CD8-positive, alpha-beta memory T cell (primary cell): ENCODE results near the gene ITPR3. TPM values are rescaled to one million over a fixed set of nuclear protein-coding genes. Genes with fewer than 3 reads are reported as not detected.

ENCODE experiments used
- CTCF ChIA-PET: fragments of 350-600 bp; sonication (Branson Sonifier 250); formaldehyde crosslinking; loops from one replicate; lab custom pipeline; 2021; ENCODE audit warnings: antibody characterized with exemption; lab: Charles Lee
- POLR2A ChIA-PET: fragments of 350-600 bp; sonication (Branson Sonifier 250); formaldehyde crosslinking; loops from one replicate; lab custom pipeline; 2021; ENCODE audit warnings: antibody characterized with exemption; lab: Charles Lee
- DNase-seq, 5 donors: peaks; one replicate each; pipeline versions ENCODE4 v3.0.0 to v3.0.0-alpha.2; 2020 to 2022; ENCODE audit warnings: mixed read lengths in 1 of 5
- H3K27ac ChIP-seq: one replicate; pipeline ENCODE4 v1.7.0; 2013; ENCODE audit warnings: low read depth, mild to moderate bottlenecking, low read length, moderate library complexity
- H3K27me3 ChIP-seq: 2 replicates; pipeline ENCODE4 v1.7.0; 2013; ENCODE audit warnings: low read length, mild to moderate bottlenecking; ENCODE audit not compliant: insufficient read depth, poor library complexity, severe bottlenecking
- H3K36me3 ChIP-seq: 2 replicates; pipeline ENCODE4 v1.7.0; 2013; ENCODE audit warnings: mild to moderate bottlenecking, low read length, moderate library complexity; ENCODE audit not compliant: insufficient read depth
- H3K4me1 ChIP-seq: 2 replicates; pipeline ENCODE4 v1.7.0; 2013; ENCODE audit warnings: mild to moderate bottlenecking, low read length, moderate library complexity; ENCODE audit not compliant: insufficient read depth
- H3K4me3 ChIP-seq: 2 replicates; pipeline ENCODE4 v1.7.0; 2013; ENCODE audit warnings: mild to moderate bottlenecking, low read length
- H3K9me3 ChIP-seq: 2 replicates; pipeline ENCODE4 v1.7.0; 2013; ENCODE audit warnings: mild to moderate bottlenecking, low read length
- H3K27ac Mint-ChIP-seq, 8 donors: one replicate each; pipeline ENCODE4 v1.8.0; 2020 to 2021; ENCODE audit warnings: mixed read lengths in 8 of 8, mild to moderate bottlenecking in 6 of 8, inconsistent platforms in 3 of 8, moderate library complexity in 3 of 8
- H3K27me3 Mint-ChIP-seq, 2 donors: one replicate each; pipeline ENCODE4 v1.8.0; 2020 to 2021; ENCODE audit warnings: mixed read lengths in 2 of 2, mild to moderate bottlenecking in 1 of 2, moderate library complexity in 1 of 2
- H3K36me3 Mint-ChIP-seq, 3 donors: one replicate each; pipeline ENCODE4 v1.8.0; 2020 to 2021; ENCODE audit warnings: mixed read lengths in 3 of 3, inconsistent platforms in 1 of 3, mild to moderate bottlenecking in 1 of 3
- H3K4me1 Mint-ChIP-seq, 3 donors: one replicate each; pipeline ENCODE4 v1.8.0; 2020 to 2021; ENCODE audit warnings: mixed read lengths in 3 of 3, inconsistent platforms in 1 of 3, mild to moderate bottlenecking in 1 of 3
- H3K4me3 Mint-ChIP-seq, 7 donors: one replicate each; pipeline ENCODE4 v1.8.0; 2020 to 2021; ENCODE audit warnings: mixed read lengths in 7 of 7, mild to moderate bottlenecking in 6 of 7, moderate library complexity in 4 of 7, inconsistent platforms in 2 of 7
- H3K9me3 Mint-ChIP-seq, 5 donors: one replicate each; pipeline ENCODE4 v1.8.0; 2020 to 2022; ENCODE audit warnings: mixed read lengths in 5 of 5, mild to moderate bottlenecking in 3 of 5, moderate library complexity in 2 of 5, inconsistent platforms in 1 of 5
- polyA plus RNA-seq: library from polyadenylated mRNA; unstranded; fragments of 300-500 nt; fragmentation: Illumina TruSeq; gene quantifications from one replicate; pipeline ENCODE4 v1.2.3, GENCODE V29; 2021
- total RNA-seq, 2 experiments: library from RNA; stranded (reverse); gene quantifications; one replicate each; pipeline ENCODE4 v1.2.3, GENCODE V29; 2021

The ITPR3 gene
- total and polyA plus RNA-seq, 3 experiments from 2014 or later = 7.9 to 43.3 (median 42.0) TPM

GRCh38 chr6:33619166-33619840 lies 1.8 kb upstream of the ITPR3 start:
- Histone ChIP-seq H3K4me1 (peaks cover 41% of the 10 kb centered on the region), H3K4me3 (no peak overlapping the region), H3K27me3 (no peaks in the 10 kb centered on the region), H3K9me3 (no peaks in the 10 kb centered on the region), H3K36me3 (no peaks in the 10 kb centered on the region), H3K27ac (peak overlapping the region; percentile 79)
- peaks cover 0 to 21% (median 0%) of the 10 kb centered on the region in 3 donors for H3K36me3 Mint-ChIP-seq
- H3K27ac Mint-ChIP-seq = peak overlapping the region; percentile 95 to 100 (median 98)
- no peaks in the 10 kb centered on the region for H3K27me3 Mint-ChIP-seq
- no peak for DNase-seq
- H3K4me3 Mint-ChIP-seq = peak overlapping the region; percentile 85 to 98 (median 97)
- POLR2A ChIA-PET = no interaction called here
- H3K4me1 Mint-ChIP-seq = peaks cover 53 to 55% (median 55%) of the 10 kb centered on the region in 3 donors
- CTCF ChIA-PET = interaction anchor here (1.4 to 1.8 kb wide), 3 partner anchors 13 to 40 kb away, joined by 3 to 5 read pairs (median 3); partner anchors contain the start of gene BAK1
- no peaks in the 10 kb centered on the region for H3K9me3 Mint-ChIP-seq

- H3K27me3 Mint-ChIP-seq = no peaks in the 10 kb centered on the region
These were observed 815 bp upstream of the ITPR3 start for GRCh38 chr6:33620158-33620855.

GRCh38 chr6:33621711-33622388 lies 728 bp downstream of the ITPR3 start:
- DNase-seq = peak; percentile 29 to 66 (median 44)
- ChIA-PET POLR2A (interaction anchor here (0.6 to 2.7 kb wide), 14 partner anchors 11 to 309 kb away, joined by 3 to 12 read pairs (median 4); partner anchors contain the start of genes BAK1, UQCC2, ZBTB22 and ZBTB9), CTCF (interaction anchor here (0.7 to 2.2 kb wide), 9 partner anchors 9 to 90 kb away, joined by 3 to 8 read pairs (median 3); partner anchors contain the start of gene UQCC2)
- H3K9me3 ChIP-seq = no peaks in the 10 kb centered on the region
- H3K9me3 Mint-ChIP-seq = no peaks in the 10 kb centered on the region
- H3K4me1 Mint-ChIP-seq = peaks cover 56 to 68% (median 62%) of the 10 kb centered on the region in 3 donors
- peak overlapping the region; percentile 89 for H3K27ac ChIP-seq
- no peaks in the 10 kb centered on the region for H3K27me3 Mint-ChIP-seq
- H3K4me1 ChIP-seq = peaks cover 40% of the 10 kb centered on the region
- no peaks in the 10 kb centered on the region for H3K36me3 ChIP-seq
- peak overlapping the region; percentile 87 for H3K4me3 ChIP-seq
- H3K36me3 Mint-ChIP-seq = peaks cover 0 to 36% (median 0%) of the 10 kb centered on the region in 3 donors
- no peaks in the 10 kb centered on the region for H3K27me3 ChIP-seq
- peak overlapping the region; percentile 90 to 98 (median 92) for H3K4me3 Mint-ChIP-seq
- H3K27ac Mint-ChIP-seq = peak overlapping the region; percentile 89 to 98 (median 96)

More at GRCh38 chr6:33620158-33620855, 815 bp upstream of the ITPR3 start:
- Histone ChIP-seq H3K27me3 (no peaks in the 10 kb centered on the region), H3K4me3 (peak overlapping the region; percentile 90), H3K36me3 (no peaks in the 10 kb centered on the region), H3K9me3 (no peaks in the 10 kb centered on the region), H3K4me1 (peaks cover 41% of the 10 kb centered on the region), H3K27ac (peak overlapping the region; percentile 79)
- peak overlapping the region; percentile 95 to 100 (median 98) for H3K27ac Mint-ChIP-seq
- CTCF ChIA-PET = interaction anchor here (0.6 to 1.8 kb wide), 7 partner anchors 12 to 87 kb away, joined by 3 to 5 read pairs (median 3); partner anchors contain the start of gene BAK1
- no peaks in the 10 kb centered on the region for H3K9me3 Mint-ChIP-seq
- peak in 4 of 5 donors; percentile 22 to 54 (median 30) for DNase-seq
- H3K4me1 Mint-ChIP-seq = peaks cover 61 to 64% (median 62%) of the 10 kb centered on the region in 3 donors
- peak overlapping the region; percentile 85 to 98 (median 97) for H3K4me3 Mint-ChIP-seq
- peaks cover 0 to 28% (median 0%) of the 10 kb centered on the region in 3 donors for H3K36me3 Mint-ChIP-seq
- POLR2A ChIA-PET = interaction anchor here (0.6 to 2.1 kb wide), 6 partner anchors 12 to 190 kb away, joined by 3 to 12 read pairs (median 4); partner anchors contain the start of gene BAK1

- Mint-ChIP-seq H3K27ac (peak overlapping the region; percentile 89 to 98 (median 96)), H3K4me1 (peaks cover 56 to 71% (median 63%) of the 10 kb centered on the region in 3 donors), H3K9me3 (no peaks in the 10 kb centered on the region), H3K36me3 (peaks cover 0 to 42% (median 0%) of the 10 kb centered on the region in 3 donors), H3K27me3 (no peaks in the 10 kb centered on the region), H3K4me3 (peak overlapping the region; percentile 90 to 98 (median 92))
- no peaks in the 10 kb centered on the region for H3K9me3 ChIP-seq
- ChIA-PET CTCF (interaction anchor here (1.0 to 2.2 kb wide), 4 partner anchors 33 to 89 kb away, joined by 3 to 8 read pairs (median 3); partner anchors contain the start of gene UQCC2), POLR2A (interaction anchor here (1.5 to 2.7 kb wide), 6 partner anchors 10 to 192 kb away, joined by 4 to 12 read pairs (median 6); partner anchors contain the start of gene UQCC2)
- peaks cover 4% of the 10 kb centered on the region for H3K36me3 ChIP-seq
- no peak for DNase-seq
- H3K4me3 ChIP-seq = peak overlapping the region; percentile 87
- peak overlapping the region; percentile 89 for H3K27ac ChIP-seq
- no peaks in the 10 kb centered on the region for H3K27me3 ChIP-seq
- peaks cover 33% of the 10 kb centered on the region for H3K4me1 ChIP-seq
These were observed 1.6 kb downstream of the ITPR3 start for GRCh38 chr6:33622456-33623431.

GRCh38 chr6:33623895-33624381 lies 2.8 kb downstream of the ITPR3 start:
- H3K27me3 ChIP-seq = no peaks in the 10 kb centered on the region
- DNase-seq = no peak
- H3K27ac ChIP-seq = no peak overlapping the region
- Mint-ChIP-seq H3K27me3 (no peaks in the 10 kb centered on the region), H3K4me3 (peak overlapping the region; percentile 43 to 98 (median 91)), H3K4me1 (peaks cover 57 to 77% (median 70%) of the 10 kb centered on the region in 3 donors), H3K9me3 (no peaks in the 10 kb centered on the region), H3K27ac (peak overlapping the region; percentile 58 to 98 (median 91)), H3K36me3 (peaks cover 0 to 48% (median 0%) of the 10 kb centered on the region in 3 donors)
- no peak overlapping the region for H3K4me3 ChIP-seq
- ChIA-PET CTCF (interaction anchor here (0.9 kb wide), 1 partner anchor 8 kb away, joined by 3 read pairs; no protein-coding TSS in a partner anchor), POLR2A (no interaction called here)
- H3K9me3 ChIP-seq = no peaks in the 10 kb centered on the region
- H3K4me1 ChIP-seq = peaks cover 41% of the 10 kb centered on the region
- H3K36me3 ChIP-seq = peaks cover 4% of the 10 kb centered on the region

- H3K36me3 Mint-ChIP-seq = peaks cover 0 to 47% (median 0%) of the 10 kb centered on the region in 3 donors
- no peak overlapping the region for H3K27ac ChIP-seq
- H3K27ac Mint-ChIP-seq = peak overlapping the region in 7 of 8 donors; percentile 45 to 98 (median 92)
- no peaks in the 10 kb centered on the region for H3K27me3 ChIP-seq
- no peaks in the 10 kb centered on the region for H3K9me3 Mint-ChIP-seq
- peaks cover 35% of the 10 kb centered on the region for H3K4me1 ChIP-seq
- H3K4me3 ChIP-seq = no peak overlapping the region
- ChIA-PET POLR2A (no interaction called here), CTCF (no interaction called here)
- H3K4me1 Mint-ChIP-seq = peaks cover 47 to 70% (median 61%) of the 10 kb centered on the region in 3 donors
- peaks cover 4% of the 10 kb centered on the region for H3K36me3 ChIP-seq
- H3K4me3 Mint-ChIP-seq = peak overlapping the region in 3 of 7 donors; percentile 6 to 62 (median 32)
- no peak for DNase-seq
- H3K27me3 Mint-ChIP-seq = no peaks in the 10 kb centered on the region
- no peaks in the 10 kb centered on the region for H3K9me3 ChIP-seq
These were observed 3.7 kb downstream of the ITPR3 start for GRCh38 chr6:33624856-33625255.
